ENCODE results near the gene SAP130. TPM values are rescaled to one million over a fixed set of nuclear protein-coding genes. Genes with fewer than 3 reads are reported as not detected.

The SAP130 gene
- total and polyA plus RNA-seq, 9 donors = 6.1 to 28.3 (median 24.0) TPM

DNA sequence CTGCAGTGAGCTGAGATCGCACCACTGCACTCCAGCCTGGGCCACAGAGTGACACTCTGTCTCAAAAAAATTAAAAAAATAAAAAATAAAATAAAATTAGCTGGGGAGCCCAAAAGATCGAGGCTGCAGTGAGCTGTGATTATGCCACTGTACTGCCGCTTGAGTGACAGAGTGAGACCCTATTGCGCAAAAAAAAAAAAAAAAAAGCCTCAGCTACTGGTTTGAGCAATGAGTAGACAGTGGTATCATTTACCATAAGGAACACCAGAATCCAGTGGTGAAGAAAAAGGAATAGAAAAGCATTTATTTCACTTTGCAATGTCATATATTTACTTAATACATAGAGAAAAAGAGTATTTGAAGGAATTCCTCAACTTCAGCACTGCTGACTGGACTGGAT, 3.0 kb downstream of the SAP130 start:
- no peaks in the 10 kb centered on the region for H3K9me3 ChIP-seq
- 90 to 99% (median 91%) methylated on average over 4 of the region's 4 CpGs for WGBS, 3 donors
- TF ChIP-seq CTCF (IDR thresholded peaks at IDR 0.05) (no peak), EP300 (IDR thresholded peaks at IDR 0.05) (no peak), POLR2A (IDR thresholded peaks at IDR 0.05) (no peak)
- H3K27ac ChIP-seq = no peak overlapping the region
- H3K4me3 ChIP-seq = no peak overlapping the region
- no peaks in the 10 kb centered on the region for H3K27me3 ChIP-seq
- no peaks in the 10 kb centered on the region for H3K36me3 ChIP-seq
- DNase-seq = no peak
- no peaks in the 10 kb centered on the region for H3K4me1 ChIP-seq (ENCODE audit: insufficient read depth)
- intact Hi-C loops (cut with DNase I) = loop anchor here in 3 of 4 donors (5.0 to 10.0 kb wide), 3 partner anchors 67 to 323 kb away; partner anchors contain the start of genes SFT2D3 (in 1 of the 3) and UGGT1 (in 1 of the 3)

- no peaks in the 10 kb centered on the region for H3K9me3 ChIP-seq
- intact Hi-C loops (cut with DNase I) = no loop called here
- 85 to 90% (median 89%) methylated on average over 8 of the region's 8 CpGs for WGBS, 3 donors
- no peaks in the 10 kb centered on the region for H3K36me3 ChIP-seq
- TF ChIP-seq POLR2A (IDR thresholded peaks at IDR 0.05) (no peak), EP300 (IDR thresholded peaks at IDR 0.05) (no peak), CTCF (IDR thresholded peaks at IDR 0.05) (no peak)
- no peak for DNase-seq
- no peak overlapping the region for H3K4me3 ChIP-seq
- H3K27ac ChIP-seq = no peak overlapping the region
- no peaks in the 10 kb centered on the region for H3K27me3 ChIP-seq
- no peaks in the 10 kb centered on the region for H3K4me1 ChIP-seq (ENCODE audit: insufficient read depth)
Observed at GRCh38 chr2:128017561-128017960, 10.3 kb downstream of the SAP130 start.

DNA sequence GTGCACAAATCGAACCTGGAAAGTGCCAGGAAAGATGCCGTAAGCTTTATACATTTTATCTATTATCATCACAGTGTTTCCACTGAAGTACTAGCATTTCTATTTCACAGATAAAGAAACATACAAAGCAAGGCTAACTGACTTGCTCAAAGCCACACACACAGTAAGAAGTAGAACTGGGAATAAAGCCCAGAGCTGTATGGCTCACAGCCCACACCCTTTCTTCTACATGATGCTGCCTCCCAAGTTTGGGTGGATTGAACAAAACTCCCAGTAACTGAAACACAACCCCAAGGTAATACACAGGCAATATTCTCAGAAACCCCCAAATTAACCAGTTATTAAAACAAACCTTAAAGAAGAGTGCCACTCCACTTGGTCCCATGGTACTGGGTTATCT, 11.2 kb downstream of the SAP130 start:
- TF ChIP-seq EP300 (IDR thresholded peaks at IDR 0.05) (no peak), CTCF (IDR thresholded peaks at IDR 0.05) (no peak), POLR2A (IDR thresholded peaks at IDR 0.05) (no peak)
- Histone ChIP-seq H3K4me3 (no peak overlapping the region), H3K36me3 (no peaks in the 10 kb centered on the region), H3K9me3 (no peaks in the 10 kb centered on the region), H3K27ac (no peak overlapping the region), H3K4me1 (ENCODE audit: insufficient read depth) (no peaks in the 10 kb centered on the region), H3K27me3 (no peaks in the 10 kb centered on the region)
- intact Hi-C loops (cut with DNase I) = no loop called here
- no peak for DNase-seq
- WGBS, 3 donors = 34 to 52% (median 35%) methylated on average over 2 of the region's 2 CpGs

GRCh38 chr2:128012698-128013097, 15.2 kb downstream of the SAP130 start:
- Histone ChIP-seq H3K36me3 (no peaks in the 10 kb centered on the region), H3K4me3 (no peak overlapping the region), H3K27ac (no peak overlapping the region), H3K4me1 (ENCODE audit: insufficient read depth) (no peaks in the 10 kb centered on the region), H3K9me3 (no peaks in the 10 kb centered on the region), H3K27me3 (no peaks in the 10 kb centered on the region)
- TF ChIP-seq POLR2A (IDR thresholded peaks at IDR 0.05) = no peak
- no peak for TF ChIP-seq EP300 (IDR thresholded peaks at IDR 0.05)
- TF ChIP-seq CTCF (IDR thresholded peaks at IDR 0.05) = no peak
- WGBS, 3 donors = 60 to 82% (median 75%) methylated on average over 3 of the region's 3 CpGs
- intact Hi-C loops (cut with DNase I) = no loop called here
- no peak for DNase-seq
